HCT116 (cell line): Measurements from ENCODE around the gene CD99L2. TPM values are rescaled to one million over a fixed set of nuclear protein-coding genes. Genes with fewer than 3 reads are reported as not detected.

Source experiments
- ATAC-seq: fragments of 200-7000 bp; cut with Tn5 transposase; 2 replicates; pipeline ENCODE4 v1.9.1; 2020; ENCODE audit warnings: mild to moderate bottlenecking, moderate library complexity
- BruUV-seq: library from RNA; stranded (reverse); fragments of 400-500 nt; replicated peaks from 2 replicates; lab custom pipeline; 2021; lab: Mats Ljungman, UMichigan
- CTCF ChIA-PET: fragments of 300-600 bp; sonication (Branson Sonifier 250); formaldehyde crosslinking; loops from one replicate; lab custom pipeline; 2021; ENCODE audit warnings: antibody characterized with exemption; lab: Charles Lee
- POLR2A ChIA-PET: fragments of 300-600, 350-600 bp; sonication (Branson Sonifier 250); formaldehyde crosslinking; loops from one replicate; lab custom pipeline; 2021; ENCODE audit warnings: antibody characterized with exemption; lab: Charles Lee
- RAD21 ChIA-PET, 2 experiments: fragments of 300-600 bp; sonication (Branson Sonifier 250); formaldehyde crosslinking; loops; one replicate each; lab custom pipeline; 2023; ENCODE audit warnings: low total read pairs in 2 of 2; ENCODE audit not compliant: uncharacterized antibody in 2 of 2, unreplicated experiment in 2 of 2, low non-redundant PET in 1 of 2; lab: Charles Lee
- DNase-seq: peaks from one replicate; pipeline ENCODE4 v3.0.0-alpha.2; 2010; ENCODE audit warnings: low read depth, low spot score
- H2AFZ ChIP-seq: fragments of 200-600 bp; shearing (Covaris generic), sonication (generic); 2 replicates; pipeline ENCODE4 v1.6.1; 2017; ENCODE audit warnings: low read depth, mixed run types, mixed read lengths, antibody characterized with exemption, low read length; ENCODE audit not compliant: poor library complexity, severe bottlenecking
- H3K27ac ChIP-seq: 2 replicates; pipeline ENCODE4 v1.5.1; 2012; ENCODE audit warnings: low read depth, low read length
- H3K27me3 ChIP-seq: fragments of 200-600 bp; sonication (generic); 2 replicates; pipeline ENCODE4 v1.6.1; 2016; ENCODE audit warnings: mixed run types, low read length, mixed read lengths; ENCODE audit not compliant: insufficient read depth
- H3K36me3 ChIP-seq, 2 experiments: fragments of 200-500 bp in 1 of 2; fragments of 200-600 bp in 1 of 2; sonication (Bioruptor generic) in 1 of 2; sonication (generic) in 1 of 2; 2 replicates each; pipeline versions ENCODE4 v1.5.1 to v1.6.1; 2014 to 2016; ENCODE audit warnings: low read length in 2 of 2, inconsistent platforms in 1 of 2, mixed read lengths in 1 of 2, mixed run types in 1 of 2; ENCODE audit not compliant: insufficient read depth in 2 of 2, control insufficient read depth in 1 of 2
- H3K4me1 ChIP-seq, 2 experiments: fragments of 200-600 bp in 1 of 2; sonication (generic) in 1 of 2; 2 replicates each; pipeline versions ENCODE4 v1.5.1 to v1.6.1; 2012 to 2017; ENCODE audit warnings: low read length in 2 of 2, inconsistent platforms in 1 of 2, mild to moderate bottlenecking in 1 of 2, mixed read lengths in 1 of 2, mixed run types in 1 of 2, moderate library complexity in 1 of 2; ENCODE audit not compliant: insufficient read depth in 2 of 2, control insufficient read depth in 1 of 2
- H3K4me2 ChIP-seq: fragments of 200-600 bp; sonication (generic); 2 replicates; pipeline ENCODE4 v1.6.1; 2017; ENCODE audit warnings: mixed run types, low read length, mixed read lengths
- H3K4me3 ChIP-seq, 2 experiments: fragments of 200-600 bp in 1 of 2; sonication (generic) in 1 of 2; replicated peaks in 1 of 2; 2 replicates each; pipeline ENCODE4 v1.5.1; 2011 to 2016; ENCODE audit warnings: low read length in 2 of 2, control low read depth in 1 of 2, low read depth in 1 of 2, mild to moderate bottlenecking in 1 of 2, mixed read lengths in 1 of 2, mixed run types in 1 of 2
- H3K79me2 ChIP-seq: fragments of 200-600 bp; sonication (generic); 2 replicates; pipeline ENCODE4 v1.6.1; 2017; ENCODE audit warnings: mild to moderate bottlenecking, mixed run types, low read length, moderate library complexity, mixed read lengths; ENCODE audit not compliant: insufficient read depth
- H3K9ac ChIP-seq: fragments of 200-600 bp; sonication (generic); 2 replicates; pipeline ENCODE4 v1.6.1; 2016; ENCODE audit warnings: low read length, mixed read lengths
- H3K9me2 ChIP-seq: fragments of 200-600 bp; sonication (generic), shearing (Covaris generic); 2 replicates; pipeline ENCODE4 v1.6.1; 2017; ENCODE audit warnings: mixed run types, mild to moderate bottlenecking, moderate library complexity; ENCODE audit not compliant: insufficient read depth
- H3K9me3 ChIP-seq, 2 experiments: fragments of 200-500 bp in 1 of 2; fragments of 200-600 bp in 1 of 2; sonication (Bioruptor generic) in 1 of 2; sonication (generic) in 1 of 2; 2 replicates each; pipeline ENCODE4 v1.6.1; 2014 to 2017; ENCODE audit warnings: low read length in 2 of 2, mixed read lengths in 2 of 2, inconsistent platforms in 1 of 2, low read depth in 1 of 2, mild to moderate bottlenecking in 1 of 2, mixed run types in 1 of 2, moderate library complexity in 1 of 2; ENCODE audit not compliant: control insufficient read depth in 1 of 2, insufficient read depth in 1 of 2
- H4K20me1 ChIP-seq: fragments of 200-600 bp; sonication (generic), shearing (Covaris generic); 2 replicates; pipeline ENCODE4 v1.6.1; 2017; ENCODE audit warnings: mixed run types, mild to moderate bottlenecking, moderate library complexity; ENCODE audit not compliant: insufficient read depth
- CBX3 ChIP-seq: IDR thresholded peaks from 2 replicates; pipeline ENCODE4 v1.6.1; 2012; ENCODE audit warnings: low read depth
- CEBPB ChIP-seq: IDR thresholded peaks from 2 replicates; pipeline ENCODE4 v1.6.1; 2012; ENCODE audit warnings: low read depth
- CTCF ChIP-seq, 3 experiments: fragments of 200-600 bp in 1 of 3; sonication (generic) in 1 of 3; IDR thresholded peaks in 2 of 3; conservative IDR thresholded peaks in 1 of 3; 2 replicates each; pipeline ENCODE4 v1.5.1; 2012 to 2017; ENCODE audit warnings: low read depth in 2 of 3, low read length in 2 of 3, antibody characterized with exemption in 1 of 3, borderline replicate concordance in 1 of 3, control low read depth in 1 of 3, mild to moderate bottlenecking in 1 of 3, mixed read lengths in 1 of 3, mixed run types in 1 of 3, moderate library complexity in 1 of 3; ENCODE audit not compliant: insufficient read depth in 1 of 3
- ELF1 ChIP-seq: IDR thresholded peaks from 2 replicates; pipeline ENCODE4 v1.6.1; 2012; ENCODE audit warnings: low read depth, borderline replicate concordance
- EZH2phosphoT487 ChIP-seq: fragments of 200-600 bp; IDR thresholded peaks from 2 replicates; pipeline ENCODE4 v1.6.1; 2018; ENCODE audit warnings: antibody characterized with exemption, borderline replicate concordance
- REST ChIP-seq: IDR thresholded peaks from 2 replicates; pipeline ENCODE4 v1.6.1; 2012; ENCODE audit warnings: low read depth
- SIN3A ChIP-seq: IDR thresholded peaks from 2 replicates; pipeline ENCODE4 v1.6.1; 2012; ENCODE audit warnings: low read depth
- SP1 ChIP-seq: IDR thresholded peaks from 2 replicates; pipeline ENCODE4 v1.6.1; 2012; ENCODE audit warnings: low read depth
- TCF7L2 ChIP-seq: IDR thresholded peaks from 2 replicates; pipeline ENCODE4 v1.7.0; 2011; ENCODE audit warnings: borderline replicate concordance, inconsistent platforms; ENCODE audit not compliant: insufficient read depth, insufficient read length; ENCODE audit errors: extremely low read depth
- intact Hi-C: fragments of 100-400 bp; cut with micrococcal nuclease; formaldehyde crosslinking; loops from 2 replicates; pipeline ENCODE4 v1.10.0; 2022
- total RNA-seq: library from RNA; stranded (reverse); gene quantifications from one replicate; pipeline ENCODE4 v1.2.1, GENCODE V29; 2021; ENCODE audit not compliant: unreplicated experiment

Gene CD99L2
- total RNA-seq, 1 experiment from 2014 or later: 6.2 TPM

- ChIA-PET POLR2A (no interaction called here), CTCF (interaction anchor here (2.0 kb wide), 1 partner anchor 316 kb away, joined by 8 read pairs; no protein-coding TSS in a partner anchor), RAD21 (no interaction called here)
- BruUV-seq: no TSS peak
- ATAC-seq: peak; percentile 55
- no peaks in the 10 kb centered on the region for H3K36me3 ChIP-seq
- H3K27me3 ChIP-seq: no peaks in the 10 kb centered on the region
- H3K79me2 ChIP-seq: no peaks in the 10 kb centered on the region
- no peak overlapping the region for H2AFZ ChIP-seq
- no peak overlapping the region for H3K4me3 ChIP-seq
- intact Hi-C loops: no loop called here
- no peak overlapping the region for H3K9ac ChIP-seq
- DNase-seq: no peak
- H3K27ac ChIP-seq: no peak overlapping the region
- no peak overlapping the region for H3K4me2 ChIP-seq
- TF ChIP-seq EZH2phosphoT487: no peak
- TF ChIP-seq CTCF (IDR thresholded peaks at IDR 0.05 in 2 of 3, conservative IDR thresholded peaks at IDR 0.05 in 1 of 3; ENCODE audit: borderline replicate concordance in 1 of 3, insufficient read depth in 1 of 3, low read depth in 2 of 3, low read length in 2 of 3): peak in 2 of 3 experiments; percentile 12 to 15; a peak in 2 of 6 replicates
- no peaks in the 10 kb centered on the region for H3K9me3 ChIP-seq
- no peaks in the 10 kb centered on the region for H4K20me1 ChIP-seq
- no peaks in the 10 kb centered on the region for H3K9me2 ChIP-seq
- H3K4me1 ChIP-seq: no peaks in the 10 kb centered on the region
Observed at GRCh38 chrX:150766351-150767044, 132.0 kb downstream of the CD99L2 start.

GRCh38 chrX:150765782-150766350, 132.6 kb downstream of the CD99L2 start:
- no TSS peak for BruUV-seq
- Histone ChIP-seq H3K9ac (no peak overlapping the region), H3K27ac (no peak overlapping the region), H3K9me3 (no peaks in the 10 kb centered on the region), H3K4me1 (no peaks in the 10 kb centered on the region), H3K4me2 (no peak overlapping the region), H2AFZ (no peak overlapping the region), H4K20me1 (no peaks in the 10 kb centered on the region), H3K79me2 (no peaks in the 10 kb centered on the region), H3K36me3 (no peaks in the 10 kb centered on the region), H3K9me2 (no peaks in the 10 kb centered on the region), H3K27me3 (no peaks in the 10 kb centered on the region), H3K4me3 (no peak overlapping the region)
- DNase-seq (no peak), ATAC-seq (no peak)
- intact Hi-C loops: no loop called here
- POLR2A ChIA-PET: no interaction called here
- CTCF ChIA-PET: interaction anchor here (2.0 kb wide), 1 partner anchor 316 kb away, joined by 8 read pairs; no protein-coding TSS in a partner anchor
- RAD21 ChIA-PET: no interaction called here
- TF ChIP-seq ELF1: no peak
- no peak for TF ChIP-seq SIN3A
- TF ChIP-seq SP1: no peak
- no peak for TF ChIP-seq TCF7L2
- TF ChIP-seq CTCF (IDR thresholded peaks at IDR 0.05 in 2 of 3, conservative IDR thresholded peaks at IDR 0.05 in 1 of 3; ENCODE audit: borderline replicate concordance in 1 of 3, insufficient read depth in 1 of 3, low read depth in 2 of 3, low read length in 2 of 3): no peak
- TF ChIP-seq REST: no peak
- TF ChIP-seq EZH2phosphoT487: no peak
- TF ChIP-seq CEBPB: no peak
- TF ChIP-seq CBX3: no peak
